Right lobe of liver (tissue), 4 donors: ENCODE results near the gene YIPF6.

Source experiments
- CTCF ChIP-seq, 4 donors: fragments of 200-600 bp in 3 of 4; fragments of 450-650 bp in 1 of 4; IDR thresholded peaks; one replicate each; pipeline versions ENCODE4 v1.5.1 to v1.8.0; 2016 to 2022; ENCODE audit warnings: antibody characterized with exemption in 4 of 4, mild to moderate bottlenecking in 2 of 4
- POLR2A ChIP-seq: fragments of 450-650 bp; IDR thresholded peaks from one replicate; pipeline ENCODE4 v1.6.1; 2017; ENCODE audit warnings: antibody characterized with exemption, mild to moderate bottlenecking
- donor health status: DM: no; HTN: no; CAD: no.
- donor health status: DM: no; HTN: no; CAD: no.
- donor health status: DM: no; HTN: yes; CAD: no.

GRCh38 chrX:68454476-68455150, 44.2 kb upstream of the YIPF6 start:
- TF ChIP-seq CTCF (IDR thresholded peaks at IDR 0.05) (no peak), POLR2A (no peak)
